GM12878 (cell line): ENCODE data around the gene STARD13. TPM values are rescaled to one million over a fixed set of nuclear protein-coding genes. Genes with fewer than 3 reads are reported as not detected.

Experiments
- ATAC-seq: fragments of 200-7000 bp; cut with Tn5 transposase; 3 replicates; pipeline ENCODE4 v1.9.1; 2020; ENCODE audit warnings: mild to moderate bottlenecking, moderate library complexity
- BruUV-seq: library from RNA; stranded (reverse); fragments of 400-500 nt; replicated peaks from 2 replicates; lab custom pipeline; 2021; lab: Mats Ljungman, UMichigan
- CTCF ChIA-PET: fragments of 300-600 bp; sonication (Branson Sonifier 250); formaldehyde crosslinking; extraction: SDS; loops from one replicate; lab custom pipeline; 2021; ENCODE audit warnings: inconsistent platforms; lab: Yijun Ruan, JAX
- POLR2A ChIA-PET: fragments of 350-600 bp; formaldehyde crosslinking; extraction: SDS; loops from one replicate; lab custom pipeline; 2021; ENCODE audit warnings: inconsistent platforms; lab: Charles Lee
- RAD21 ChIA-PET: fragments of 300-600 bp; sonication (Branson Sonifier 250); formaldehyde crosslinking; loops from one replicate; lab custom pipeline; 2023; ENCODE audit warnings: antibody characterized with exemption; ENCODE audit not compliant: unreplicated experiment; lab: Charles Lee
- SMC1A ChIA-PET: fragments of 300-600 bp; sonication (Branson Sonifier 250); formaldehyde crosslinking; loops from one replicate; lab custom pipeline; 2023; ENCODE audit not compliant: unreplicated experiment, uncharacterized antibody; lab: Charles Lee
- DNase-seq: peaks from one replicate; pipeline ENCODE4 v3.0.0-alpha.2; 2011; ENCODE audit warnings: low read depth, low spot score
- FAIRE-seq: peaks from 3 replicates; lab custom pipeline; 2011; peaks lifted over from hg19 to GRCh38; lab: Jason Lieb, UNC
- H2AFZ ChIP-seq: 2 replicates; pipeline ENCODE4 v1.6.0; 2011; ENCODE audit warnings: low read depth, low read length, control low read depth; ENCODE audit not compliant: control insufficient read depth
- H3K27ac ChIP-seq: 2 replicates; pipeline ENCODE4 v1.5.1; 2011; ENCODE audit warnings: control low read depth; ENCODE audit not compliant: control insufficient read depth, insufficient read depth
- H3K27me3 ChIP-seq, 2 experiments: replicated peaks in 1 of 2; 2 replicates each; pipeline versions ENCODE4 v1.6.0 to v1.6.1; 2011; ENCODE audit warnings: low read length in 1 of 2; ENCODE audit not compliant: control insufficient read depth in 2 of 2, insufficient read depth in 2 of 2
- H3K36me3 ChIP-seq, 2 experiments: 2 replicates each; pipeline ENCODE4 v1.5.1; 2011; ENCODE audit warnings: low read length in 1 of 2; ENCODE audit not compliant: control insufficient read depth in 2 of 2, insufficient read depth in 2 of 2
- H3K4me1 ChIP-seq: 2 replicates; pipeline ENCODE4 v1.6.1; 2011; ENCODE audit warnings: mild to moderate bottlenecking, low read length, moderate library complexity, mixed read lengths; ENCODE audit not compliant: control insufficient read depth, insufficient read depth
- H3K4me2 ChIP-seq: 2 replicates; pipeline ENCODE4 v1.6.0; 2011; ENCODE audit warnings: control low read depth; ENCODE audit not compliant: control insufficient read depth, insufficient read depth
- H3K4me3 ChIP-seq: fragments of 200-600 bp; sonication (generic); 2 replicates; pipeline ENCODE4 v1.5.1; 2016
- H3K79me2 ChIP-seq: 2 replicates; pipeline ENCODE4 v1.6.0; 2011; ENCODE audit warnings: low read length; ENCODE audit not compliant: control insufficient read depth, insufficient read depth
- H3K9ac ChIP-seq: 2 replicates; pipeline ENCODE4 v1.8.0; 2011; ENCODE audit warnings: low read length, control low read depth, mixed read lengths; ENCODE audit not compliant: control insufficient read depth, insufficient read depth
- H3K9me3 ChIP-seq: replicated peaks from 3 replicates; pipeline ENCODE4 v1.5.1; 2011; ENCODE audit warnings: mild to moderate bottlenecking, low read length; ENCODE audit not compliant: control insufficient read depth, insufficient read depth
- H4K20me1 ChIP-seq: 2 replicates; pipeline ENCODE4 v1.6.0; 2011; ENCODE audit not compliant: control insufficient read depth, insufficient read depth
- DPF2 ChIP-seq: fragments of 450-650 bp; IDR thresholded peaks from 2 replicates; pipeline ENCODE4 v1.6.1; 2017; ENCODE audit warnings: mild to moderate bottlenecking
- POLR2A ChIP-seq: IDR thresholded peaks from 2 replicates; pipeline ENCODE4 v1.6.1; 2011; ENCODE audit warnings: low read depth, mild to moderate bottlenecking, low read length
- POU2F2 ChIP-seq: IDR thresholded peaks from 3 replicates; pipeline ENCODE4 v1.6.1; 2011; ENCODE audit warnings: low read depth, mild to moderate bottlenecking, low read length, borderline replicate concordance
- RAD21 ChIP-seq: IDR thresholded peaks from 2 replicates; pipeline ENCODE4 v1.6.1; 2011; ENCODE audit warnings: mild to moderate bottlenecking, low read depth, low read length, moderate library complexity; ENCODE audit not compliant: insufficient read depth
- RELA ChIP-seq: fragments of 450-650 bp; IDR thresholded peaks from 2 replicates; pipeline ENCODE4 v1.8.0; 2014; ENCODE audit warnings: borderline replicate concordance; ENCODE audit not compliant: partially characterized antibody
- SUZ12 ChIP-seq: fragments of 200-600 bp; sonication (generic); IDR thresholded peaks from one replicate; pipeline ENCODE4 v1.6.1; 2018; ENCODE audit warnings: antibody characterized with exemption, mild to moderate bottlenecking; ENCODE audit not compliant: unreplicated experiment
- TARDBP ChIP-seq: IDR thresholded peaks from 2 replicates; pipeline ENCODE4 v1.6.1; 2016; ENCODE audit warnings: borderline replicate concordance
- TCF12 ChIP-seq: IDR thresholded peaks from 2 replicates; pipeline ENCODE4 v1.6.1; 2011; ENCODE audit warnings: low read depth, mild to moderate bottlenecking, low read length
- TCF3 ChIP-seq: IDR thresholded peaks from 2 replicates; pipeline ENCODE4 v1.6.1; 2012; ENCODE audit warnings: low read depth, mild to moderate bottlenecking, low read length, borderline replicate concordance; ENCODE audit not compliant: insufficient read depth
- WRNIP1 ChIP-seq: IDR thresholded peaks from 2 replicates; pipeline ENCODE4 v1.6.1; 2011; ENCODE audit warnings: low read depth, low read length, improper control_type of control experiment, borderline replicate concordance
- ZBTB33 ChIP-seq: fragments of 450-650 bp; IDR thresholded peaks from 2 replicates; pipeline ENCODE4 v1.6.1; 2017; ENCODE audit warnings: mild to moderate bottlenecking
- WGBS: methylation state at CpG from one replicate; pipeline ENCODE4 v1.1.6; 2016; ENCODE audit warnings: low lambda C conversion rate; ENCODE audit not compliant: insufficient replicate concordance, insufficient coverage; ENCODE audit errors: missing lambda C conversion rate; 5-methylcytosine and 5-hydroxymethylcytosine counted together
- in situ Hi-C: fragments of 300-500 bp; cut with MboI; formaldehyde crosslinking; loops from 9 replicates; pipeline ENCODE4 v1.14.3; 2018; ENCODE audit warnings: mixed read lengths
- intact Hi-C: fragments of 100-400 bp; cut with micrococcal nuclease; formaldehyde crosslinking; loops from one replicate; pipeline ENCODE4 v1.14.2; 2022; ENCODE audit not compliant: unreplicated experiment
- polyA plus RNA-seq, 11 experiments: library from polyadenylated mRNA; depleted of rRNA in 4 of 11; unstranded in 6 of 11; stranded (reverse) in 5 of 11; fragments of >200 nt; fragmentation: Nextera tagmentation in 4 of 11; fragmentation: Illumina TruSeq in 1 of 11; extraction: Ambion mirVana in 4 of 11; extraction: Trizol in 1 of 11; gene quantifications; 1 replicate in 1 of 11; 2 replicates in 10 of 11; pipeline versions ENCODE4 v1.2.1 to v1.2.3, GENCODE V29; 2011 to 2016; ENCODE audit warnings: inconsistent platforms in 2 of 11, missing spikeins in 2 of 11, low read depth in 1 of 11
- total RNA-seq, 4 experiments: library from RNA; depleted of rRNA in 3 of 4; stranded (reverse); fragments of >200 nt in 3 of 4; fragmentation: Illumina TruSeq in 1 of 4; extraction: Trizol in 1 of 4; gene quantifications; 2 replicates each; pipeline versions ENCODE4 v1.2.1 to v1.2.3, GENCODE V29; 2013 to 2021

Gene STARD13
- total and polyA plus RNA-seq, 10 of the 15 experiments (the other 5 are each of a cell fraction or from before 2014, with no cell fraction given): 4.0 to 41.6 (median 10.1) TPM

- intact Hi-C loops: no loop called here
- H3K4me3 ChIP-seq: no peak overlapping the region
- ChIA-PET CTCF (interaction anchor here (7.6 kb wide), 1 partner anchor 13 kb away, joined by 35 read pairs; no protein-coding TSS in a partner anchor), RAD21 (interaction anchor here (2.0 kb wide), 1 partner anchor 13 kb away, joined by 6 read pairs; no protein-coding TSS in a partner anchor), POLR2A (interaction anchor here (1.6 to 3.2 kb wide), 2 partner anchors 11 kb away, joined by 3 to 10 read pairs; no protein-coding TSS in a partner anchor), SMC1A (interaction anchor here (1.5 to 5.2 kb wide), 3 partner anchors 9 to 27 kb away, joined by 5 to 35 read pairs (median 8); no protein-coding TSS in a partner anchor)
- H3K27me3 ChIP-seq: no peaks in the 10 kb centered on the region
- FAIRE-seq (no peak), ATAC-seq (no peak; the same call in none of the 3 replicates)
- whole genome bisulfite sequencing: 67% methylated on average over 7 of the region's 7 CpGs
- H2AFZ ChIP-seq: no peak overlapping the region
- peaks cover 10 to 18% of the 10 kb centered on the region in 2 experiments for H3K36me3 ChIP-seq
- no peaks in the 10 kb centered on the region for H3K9me3 ChIP-seq
- H3K79me2 ChIP-seq: no peaks in the 10 kb centered on the region
- H3K4me1 ChIP-seq: no peaks in the 10 kb centered on the region
- H4K20me1 ChIP-seq: no peaks in the 10 kb centered on the region
- no peak overlapping the region for H3K27ac ChIP-seq
- TF ChIP-seq TARDBP (no peak), RAD21 (no peak), POU2F2 (no peak), DPF2 (no peak), SUZ12 (no peak), WRNIP1 (no peak), TCF12 (no peak), TCF3 (no peak), ZBTB33 (no peak), POLR2A (no peak), RELA (no peak)
- TF ChIP-seq, all 136 proteins: peak for 0
- TSS peak; percentile 20 for BruUV-seq
- Histone ChIP-seq H3K9ac (no peak overlapping the region), H3K4me2 (no peak overlapping the region)
- in situ Hi-C loops: no loop called here
- no peak for DNase-seq
Observed at GRCh38 chr13:33123066-33123859, 162.3 kb downstream of the STARD13 start.
